Hepatic stellate cell (primary cell): ENCODE results near the gene IFNAR1.
A peak's percentile ranks its signal among the peaks of the same experiment; 100 is the strongest.
"Not testable (repeated sequence)": the region's sequence is repeated elsewhere in the genome, so short reads cannot be mapped to it uniquely, and the experiment has no call there.

Experiments used
- DNase-seq: peaks from one replicate; pipeline ENCODE4 v3.0.0; 2011; ENCODE audit warnings: low spot score

IFNAR1 gene

DNA sequence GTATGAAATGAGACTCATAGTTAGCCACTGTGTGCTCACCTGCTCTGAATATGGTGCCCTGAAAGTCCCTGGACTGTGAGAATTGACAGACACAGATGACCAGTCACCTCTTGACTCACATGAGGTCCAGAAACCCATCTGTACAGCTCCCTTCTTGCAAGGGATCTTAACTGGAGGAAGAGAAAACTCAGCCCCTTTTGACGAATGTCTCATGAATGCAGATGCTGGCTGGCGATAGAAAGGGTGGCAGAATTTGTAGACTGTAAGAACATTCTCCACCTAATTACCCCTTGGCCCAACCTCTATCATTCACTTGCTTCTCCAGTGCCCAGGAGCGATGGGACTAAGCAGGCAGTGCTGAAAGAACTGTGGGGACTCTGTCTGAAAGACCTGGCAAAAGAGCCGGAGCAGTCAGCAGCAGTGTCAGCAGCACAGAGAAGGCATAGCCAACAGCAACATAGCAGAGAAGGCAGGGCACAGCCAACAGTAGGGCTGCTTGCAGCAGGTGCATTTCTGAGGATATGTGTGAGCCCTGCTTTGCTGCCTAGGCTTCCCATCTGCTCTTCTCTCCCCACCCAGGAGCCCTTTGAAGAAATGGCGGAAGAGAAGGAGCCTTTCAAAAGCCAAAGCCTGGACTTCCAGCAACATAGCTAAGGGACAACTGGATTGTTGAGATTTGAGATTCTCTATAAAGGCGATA is 52.6 kb downstream of the IFNAR1 start:
- no peak for DNase-seq

DNA sequence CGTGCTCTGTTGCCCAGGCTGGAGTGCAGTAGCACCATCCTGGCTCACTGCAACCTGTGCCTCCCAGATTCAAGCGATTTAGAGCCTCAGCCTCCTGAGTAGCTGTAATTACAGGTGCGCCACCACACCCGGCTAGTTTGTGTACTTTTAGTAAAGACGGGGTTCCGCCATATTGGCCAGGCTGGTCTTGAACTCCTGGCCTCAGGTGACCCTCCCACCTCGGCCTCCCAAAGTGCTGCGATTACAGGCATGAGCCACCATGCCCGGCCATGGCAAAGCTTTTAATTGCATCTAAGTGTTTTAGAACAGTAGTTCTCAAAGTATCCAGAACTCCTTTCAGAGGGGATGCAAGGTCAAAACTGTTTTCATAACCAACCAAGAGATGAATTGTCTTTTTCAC is 53.3 kb downstream of the IFNAR1 start:
- no peak for DNase-seq

DNA sequence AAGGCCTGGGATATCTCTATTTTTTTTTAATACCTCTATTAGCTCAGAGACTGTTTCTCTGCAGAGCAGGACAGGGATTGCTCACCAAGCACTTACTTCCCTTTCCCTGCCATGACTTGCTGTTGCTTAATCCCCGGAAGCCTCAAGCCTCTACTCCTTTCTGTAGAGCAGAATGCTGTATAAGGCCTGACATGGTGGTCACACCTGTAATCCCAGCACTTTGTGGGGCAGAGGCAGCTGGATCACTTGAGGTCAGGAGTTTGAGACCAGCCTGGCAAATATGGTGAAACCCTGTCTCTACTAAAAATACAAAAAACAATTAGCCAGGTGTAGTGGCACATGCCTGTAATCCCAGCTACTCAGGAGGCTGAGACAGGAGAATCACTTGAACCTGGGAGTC is 55.2 kb downstream of the IFNAR1 start:
- not testable (repeated sequence) for DNase-seq

DNA sequence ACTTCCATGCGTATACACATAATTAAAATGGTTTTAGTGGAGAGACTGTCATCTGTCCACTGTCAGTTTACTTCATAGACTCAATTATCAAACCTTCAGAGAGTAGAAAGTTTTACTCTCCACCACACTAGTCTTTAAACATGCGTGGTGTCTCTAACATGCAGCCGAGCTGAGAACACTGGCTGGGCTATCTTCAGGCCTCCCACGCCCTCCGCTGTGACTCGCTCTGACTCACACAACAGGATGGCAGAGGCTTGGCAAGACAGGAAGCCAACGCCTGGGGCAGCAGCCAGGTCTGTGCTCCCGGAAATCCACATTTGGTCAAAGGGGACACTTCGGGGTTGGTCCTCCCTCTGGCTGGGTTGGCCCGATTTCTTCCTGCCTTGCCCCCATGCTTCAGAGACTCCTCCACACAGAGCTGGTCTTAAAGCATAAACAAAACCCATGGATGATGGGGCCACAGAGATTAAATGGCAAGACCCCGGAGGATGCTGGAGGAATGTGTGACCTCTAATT is 55.8 kb downstream of the IFNAR1 start:
- DNase-seq, result peak; percentile 83

DNA sequence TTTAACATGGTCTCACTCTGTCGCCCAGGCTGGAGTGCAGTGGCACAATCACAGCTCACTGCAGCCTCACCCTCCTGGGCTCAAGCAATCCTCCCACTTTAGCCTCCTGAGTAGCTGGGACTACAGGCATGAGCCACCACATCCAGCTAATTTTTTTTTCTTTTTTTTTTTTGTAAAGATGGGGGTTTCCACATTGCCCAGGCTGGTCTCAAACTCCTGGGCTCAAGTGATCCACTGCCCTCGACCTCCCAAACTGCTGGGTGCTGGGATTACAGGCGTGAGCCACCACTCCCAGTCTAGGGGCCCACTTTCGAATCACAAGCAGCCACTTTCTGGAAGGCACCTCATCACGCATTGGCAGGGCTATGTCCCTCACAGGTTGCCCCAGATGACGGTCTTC is 56.6 kb downstream of the IFNAR1 start:
- DNase-seq, result not testable (repeated sequence)

DNA sequence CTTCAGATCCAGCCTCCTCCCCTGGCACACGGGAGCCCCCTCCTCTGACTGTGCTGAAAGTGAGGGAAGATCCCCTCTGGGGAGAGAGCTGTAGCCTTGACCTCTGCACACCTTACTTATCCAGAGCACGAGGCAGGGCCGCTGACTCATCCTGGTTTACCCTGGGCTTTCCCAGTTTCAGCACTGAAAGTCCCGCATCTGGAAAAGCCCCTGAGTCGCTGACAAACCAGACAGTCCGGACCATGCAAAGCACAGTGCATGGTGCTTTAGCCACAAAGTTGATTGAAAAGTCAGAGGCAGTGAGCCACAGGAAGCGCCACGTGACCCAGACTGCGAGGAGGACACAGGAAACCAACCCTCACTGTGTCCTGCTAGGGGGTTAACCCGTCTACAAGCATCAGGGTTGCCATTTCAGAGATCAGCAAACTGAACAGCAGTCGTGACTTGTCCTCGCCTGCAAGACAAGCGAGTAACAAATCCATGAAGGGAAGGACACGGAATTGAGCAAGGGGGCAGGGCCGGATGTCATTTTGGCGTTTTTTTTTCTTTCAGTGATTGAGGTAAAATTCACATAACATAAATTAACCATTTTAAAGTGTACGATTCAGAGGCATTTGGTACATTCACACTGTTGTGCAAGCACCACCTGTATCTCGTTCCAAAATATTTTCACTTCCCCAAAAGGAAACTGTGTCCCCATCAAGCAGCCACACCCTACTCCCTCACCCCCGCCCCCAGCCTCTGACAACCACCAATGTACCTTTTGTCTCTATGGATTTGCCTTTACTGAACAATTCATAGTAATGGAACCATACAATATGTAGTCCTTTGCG is 58.5 kb downstream of the IFNAR1 start:
- DNase-seq, result peak; percentile 50

DNA sequence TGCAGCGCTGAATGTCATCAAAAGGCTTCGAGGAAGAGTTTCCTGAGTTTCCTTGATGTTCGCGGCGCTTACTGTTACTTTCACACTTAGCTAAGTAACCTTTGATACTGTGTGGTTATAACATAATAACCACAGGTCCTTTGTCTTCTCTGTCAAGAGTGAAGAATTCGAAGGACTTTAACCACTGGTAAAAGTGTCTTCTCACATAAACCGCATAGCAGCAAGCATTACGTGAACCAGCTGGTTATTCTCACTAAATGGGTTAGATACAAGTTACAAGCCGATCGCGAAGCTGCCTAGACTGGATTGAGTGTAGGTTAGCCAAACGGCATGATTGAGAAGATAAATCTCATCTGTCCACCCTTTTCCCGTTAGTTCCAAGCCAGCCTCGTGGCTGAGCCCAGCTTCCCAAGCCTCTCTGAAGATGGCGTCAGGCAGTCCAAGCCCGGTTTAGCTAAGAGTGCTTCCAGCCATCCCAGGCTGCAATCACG is 60.1 kb downstream of the IFNAR1 start:
- no peak for DNase-seq

DNA sequence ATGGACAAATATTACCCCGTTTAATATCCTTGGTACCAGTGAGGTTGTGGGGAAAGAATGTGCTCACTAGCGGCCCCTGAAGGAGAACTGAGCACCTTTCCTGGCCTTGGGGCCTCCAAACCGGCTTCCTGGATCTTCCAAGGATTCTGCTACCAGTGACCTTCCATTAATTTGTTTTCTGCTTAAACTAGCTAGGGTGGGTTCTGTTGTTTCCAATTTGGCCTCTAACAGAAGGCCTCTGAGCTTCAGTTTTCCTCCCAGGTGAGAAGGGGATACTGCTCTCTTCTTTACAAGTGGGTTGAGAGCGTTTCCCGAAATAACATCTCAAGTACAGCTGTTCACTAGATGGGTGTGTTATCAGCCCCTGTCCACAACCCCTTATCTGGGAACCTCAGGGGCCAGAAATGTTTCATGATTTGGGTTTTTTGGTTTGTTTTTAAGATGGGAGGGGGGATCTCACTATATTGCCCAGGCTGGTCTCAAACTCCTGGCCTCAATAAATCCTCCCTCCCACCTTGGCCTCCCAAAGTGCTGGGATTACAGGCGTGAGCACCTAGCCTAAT is 61.5 kb downstream of the IFNAR1 start:
- no peak for DNase-seq

DNA sequence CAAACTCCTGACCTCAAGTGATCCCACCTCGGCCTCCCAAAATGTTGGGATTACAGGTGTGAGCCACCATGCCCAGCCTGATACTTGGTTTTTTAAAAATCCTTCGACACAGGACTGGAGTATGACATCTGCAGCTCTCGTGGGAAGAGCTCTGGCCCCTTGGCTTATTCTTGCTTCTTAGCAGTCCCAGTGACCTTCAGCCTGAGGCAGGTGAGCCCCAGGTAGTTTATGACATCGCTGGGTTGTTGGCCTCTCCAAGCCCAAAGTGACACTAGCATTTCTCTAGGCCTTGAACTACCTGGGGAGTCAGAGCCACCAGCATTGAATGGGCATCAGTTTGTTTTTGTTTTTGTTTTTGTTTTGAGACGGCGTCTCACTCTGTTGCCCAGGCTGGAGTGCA is 62.5 kb downstream of the IFNAR1 start:
- no peak for DNase-seq

DNA sequence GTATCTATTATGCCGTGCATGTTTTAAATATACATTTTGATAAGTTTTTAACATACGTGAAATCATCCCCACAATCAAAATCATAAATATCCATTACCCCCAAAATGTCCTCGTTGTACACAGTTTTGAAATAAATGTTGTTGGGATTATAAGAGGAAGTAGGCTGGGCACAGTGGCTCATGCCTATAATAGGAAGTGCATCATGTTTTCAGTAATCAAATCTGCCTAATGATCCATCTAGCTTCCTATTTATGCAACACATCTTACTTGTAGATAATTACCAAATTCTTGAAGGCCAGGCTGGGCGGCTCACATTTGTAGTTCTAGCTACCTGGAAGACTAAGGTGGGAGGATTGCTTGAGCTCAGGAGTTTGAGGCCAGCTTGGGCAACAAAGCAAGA is 63.4 kb downstream of the IFNAR1 start:
- DNase-seq, result no peak

DNA sequence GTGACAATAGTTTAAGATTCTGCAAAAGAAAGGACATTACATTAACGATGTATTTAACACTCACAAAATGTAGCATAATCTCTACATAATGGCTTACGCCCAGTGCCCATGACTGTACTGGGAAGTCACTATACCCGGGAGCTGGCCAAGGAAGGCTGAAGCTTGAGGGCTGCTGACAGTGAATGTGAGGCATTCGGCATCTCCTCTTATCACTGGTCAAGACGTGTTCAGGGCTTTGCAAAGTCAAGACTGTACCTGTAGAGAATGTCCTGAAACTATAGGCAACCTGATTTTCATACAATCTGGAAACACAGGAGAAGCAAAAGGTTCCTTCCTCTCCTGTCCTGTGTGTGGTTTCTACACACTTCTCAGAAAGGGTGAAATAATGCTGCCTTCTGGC is 65.7 kb downstream of the IFNAR1 start:
- DNase-seq, result no peak

DNA sequence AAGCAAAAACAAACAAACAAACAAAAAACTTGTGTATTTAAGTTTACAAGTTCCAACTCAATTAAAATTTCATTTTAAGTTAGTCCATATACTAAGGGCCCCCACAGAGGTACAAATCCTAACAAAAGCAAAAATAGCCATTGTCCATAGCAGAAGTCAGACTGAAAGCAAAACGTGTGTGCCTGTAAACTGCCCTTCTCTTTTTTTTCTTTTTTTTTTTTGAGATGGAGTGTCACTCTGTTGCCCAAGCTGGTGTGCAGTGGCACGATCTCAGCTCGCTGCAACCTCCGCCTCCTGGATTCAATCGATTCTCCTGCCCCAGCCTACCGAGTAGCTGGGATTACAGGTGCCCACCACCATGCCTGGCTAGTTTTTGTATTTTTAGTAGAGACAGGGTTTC is 66.9 kb downstream of the IFNAR1 start:
- no peak for DNase-seq

DNA sequence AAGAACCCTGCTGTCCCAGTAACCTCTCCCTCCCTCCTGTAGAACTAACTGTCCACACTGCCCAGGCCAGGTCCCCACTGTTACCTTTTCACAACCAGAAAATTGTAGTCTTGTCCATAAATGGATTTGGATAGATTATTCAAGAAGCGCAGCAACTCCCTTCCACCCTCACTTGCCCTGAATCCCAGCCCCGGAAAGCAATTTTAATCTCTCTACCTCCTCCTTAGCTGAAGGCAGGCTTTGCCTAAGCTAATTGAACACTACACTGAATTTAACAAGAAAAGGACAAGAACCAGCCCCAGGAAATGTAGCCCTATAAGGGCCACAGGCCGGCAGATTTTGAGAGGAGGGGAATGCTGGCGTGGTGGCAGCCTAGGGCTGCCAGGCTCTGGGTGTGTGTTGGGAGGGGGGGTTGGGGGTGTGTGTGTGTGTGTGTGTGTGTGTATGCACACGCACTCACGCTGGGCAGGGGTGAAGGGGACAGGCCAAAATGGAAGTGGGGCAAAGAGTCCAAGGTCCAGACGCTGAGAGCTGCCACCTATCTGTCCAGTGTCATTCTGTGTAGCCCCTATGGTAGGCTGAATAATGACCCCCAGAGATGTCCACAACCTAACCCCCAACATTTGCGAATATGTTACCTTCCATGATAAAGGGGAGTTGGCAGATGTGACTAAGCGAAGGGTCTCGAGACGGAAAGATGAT is 67.7 kb downstream of the IFNAR1 start:
- DNase-seq, result no peak

DNA sequence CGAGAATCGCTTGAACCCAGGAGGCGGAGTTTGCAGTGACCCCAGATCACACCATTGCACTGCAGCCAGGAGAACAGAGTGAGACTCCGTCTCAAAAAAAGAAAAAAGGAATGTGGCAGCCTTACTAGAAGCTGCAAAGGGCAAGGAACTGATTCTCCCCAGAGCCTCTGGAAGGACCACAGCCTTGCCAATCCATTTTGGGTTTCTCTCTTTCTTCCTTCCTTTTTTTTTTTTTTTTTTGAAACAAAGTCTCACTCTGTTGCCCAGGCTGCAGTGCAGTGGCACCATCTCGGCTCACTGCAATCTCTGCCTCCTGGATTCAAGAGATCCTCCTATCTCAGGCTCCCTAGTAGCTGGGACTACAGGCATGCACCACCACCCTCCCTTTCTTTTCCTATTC is 68.6 kb downstream of the IFNAR1 start:
- no peak for DNase-seq

DNA sequence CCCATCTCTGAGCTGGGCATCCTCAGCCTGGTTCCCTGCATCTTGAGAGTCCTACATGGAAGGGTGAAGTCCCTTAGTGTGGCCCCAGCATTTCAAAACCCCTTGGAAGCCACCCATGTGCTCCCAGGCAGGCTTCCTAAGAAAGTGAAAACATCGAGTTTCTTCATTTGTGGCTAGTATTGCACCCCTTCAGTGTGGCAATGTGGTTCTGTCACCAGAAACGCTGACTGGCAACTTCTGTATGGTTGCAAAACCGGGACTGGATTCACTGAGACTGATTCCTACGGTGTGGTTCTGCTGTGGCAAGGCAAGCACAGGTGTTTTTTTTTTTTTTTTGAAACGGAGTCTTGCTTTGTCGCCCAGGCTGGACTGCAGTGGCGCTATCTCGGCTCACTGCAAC is 69.5 kb downstream of the IFNAR1 start:
- DNase-seq, result no peak

DNA sequence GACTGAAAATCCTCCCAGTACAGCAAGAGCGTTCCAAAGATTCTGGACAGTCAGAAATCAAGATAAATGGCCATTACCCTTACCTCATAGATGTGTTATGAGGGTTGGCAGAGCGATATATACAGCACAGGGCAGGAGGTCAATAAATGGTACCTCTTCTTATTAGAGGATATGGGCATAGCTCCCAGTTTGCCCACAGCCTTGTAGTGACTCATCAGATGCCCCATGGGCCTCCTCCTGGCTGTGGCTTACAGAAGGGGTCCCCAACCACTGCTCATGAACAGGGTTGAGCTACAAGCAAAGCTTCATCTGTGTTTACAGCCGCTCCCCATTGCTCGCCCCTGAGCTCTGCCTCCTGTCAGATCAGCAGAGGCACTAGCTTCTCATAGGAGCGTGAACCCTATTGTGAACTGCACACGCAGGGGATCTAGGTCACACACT is 71.1 kb downstream of the IFNAR1 start:
- no peak for DNase-seq

DNA sequence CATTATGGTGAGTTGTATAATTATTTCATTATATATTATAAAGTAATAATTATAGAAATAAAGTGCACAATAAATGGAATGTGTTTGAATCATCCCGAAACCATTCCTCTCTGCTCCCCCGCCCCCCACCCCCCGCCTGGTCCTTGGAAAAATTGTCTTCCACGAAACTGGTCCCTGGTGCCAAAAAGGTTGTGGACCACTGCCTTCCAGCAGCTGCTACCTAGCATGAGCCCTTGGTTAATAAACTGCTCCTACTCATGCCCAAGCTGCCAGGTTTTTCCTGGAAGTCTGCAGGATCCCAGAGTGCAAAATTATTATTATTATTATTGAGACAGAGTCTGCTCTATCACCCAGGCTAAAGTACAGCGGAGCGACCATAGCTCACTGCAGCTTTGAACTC is 71.7 kb downstream of the IFNAR1 start:
- no peak for DNase-seq

DNA sequence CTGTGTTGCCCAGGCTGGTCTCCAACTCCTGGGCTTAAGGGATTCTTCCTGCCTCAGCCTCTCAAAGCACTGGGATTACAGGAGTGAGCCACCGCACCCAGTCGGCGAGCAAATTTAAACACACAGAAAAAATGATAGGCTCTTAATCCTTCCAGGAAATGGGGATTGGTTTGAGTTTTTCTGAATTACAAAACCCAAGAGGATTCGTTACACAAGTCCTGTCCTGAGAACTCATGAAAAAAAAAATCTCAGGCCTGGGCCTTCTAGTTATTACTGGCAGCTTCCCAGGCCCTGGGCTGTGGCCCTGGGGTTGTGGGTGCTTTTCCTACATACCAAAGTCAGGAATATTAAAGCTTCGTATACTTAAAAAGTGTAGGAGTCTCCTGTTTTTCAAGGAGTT is 72.2 kb downstream of the IFNAR1 start:
- DNase-seq, result peak; percentile 82

DNA sequence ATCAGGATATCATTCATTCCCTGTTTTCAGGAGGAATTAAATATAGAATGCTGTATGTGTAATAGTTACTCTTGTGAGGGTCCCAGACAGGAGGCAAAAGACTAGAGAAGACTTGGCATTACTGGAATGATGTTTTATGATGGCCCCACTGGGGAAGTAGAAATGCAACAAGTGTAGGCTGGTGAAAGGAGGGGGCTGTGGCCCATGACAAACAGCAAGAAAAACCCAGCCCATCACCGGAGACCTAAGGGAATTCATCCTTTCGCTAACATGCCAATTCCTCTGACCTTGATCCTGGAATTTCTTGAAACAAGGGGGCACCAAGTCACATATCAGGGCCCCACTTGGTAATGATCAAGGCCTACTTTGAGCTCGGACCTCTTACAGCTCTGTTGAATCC is 72.9 kb downstream of the IFNAR1 start:
- DNase-seq, result no peak

DNA sequence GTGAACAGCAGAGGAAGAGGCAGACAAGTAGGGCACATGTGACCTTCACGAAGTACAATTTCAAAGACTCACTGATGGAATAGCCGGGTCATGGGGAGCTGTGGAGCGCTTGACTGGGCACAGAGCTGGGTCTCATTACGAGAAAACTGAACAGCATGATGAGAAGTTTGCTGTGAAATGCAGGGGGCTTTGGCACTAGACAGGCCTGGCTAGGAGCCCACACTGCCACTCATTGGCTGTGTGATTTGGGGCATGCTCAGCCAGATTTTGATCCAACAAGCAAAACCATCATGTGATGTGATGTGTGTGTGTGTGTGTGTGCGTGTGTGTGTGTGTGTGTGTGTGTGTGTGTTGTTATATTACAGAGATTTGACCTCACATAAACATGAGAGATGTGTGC is 73.6 kb downstream of the IFNAR1 start:
- DNase-seq, result no peak

DNA sequence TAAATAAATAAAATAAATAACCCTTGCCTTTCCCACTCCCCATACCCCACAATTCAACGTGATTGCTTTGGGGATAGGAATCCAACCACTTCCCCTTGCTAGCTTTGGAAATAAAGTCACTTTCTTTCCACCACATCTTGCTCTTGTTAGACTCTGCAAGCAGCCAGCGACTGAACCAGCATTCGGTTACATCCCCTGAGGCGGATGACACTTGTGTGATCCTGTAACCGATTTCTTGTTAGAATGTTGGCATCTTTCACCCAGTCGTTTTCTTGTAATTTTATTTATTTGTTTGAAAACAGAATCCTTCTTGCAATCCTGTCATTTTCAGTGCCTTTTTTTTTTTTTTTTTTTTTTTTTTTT is 76.8 kb downstream of the IFNAR1 start:
- DNase-seq, result no peak
